Type B pancreatic cell (in vitro differentiated cells): ENCODE data around the gene KIF26B. TPM values are rescaled to one million over a fixed set of nuclear protein-coding genes. Genes with fewer than 3 reads are reported as not detected.

Source experiments
- DNase-seq: peaks from one replicate; pipeline ENCODE4 v3.0.0; 2021; ENCODE audit warnings: mixed read lengths; ENCODE audit not compliant: unreplicated experiment; ENCODE audit errors: extremely low spot score
- H3K27ac Mint-ChIP-seq: 2 replicates; pipeline ENCODE4 v1.8.0; 2021; ENCODE audit warnings: mild to moderate bottlenecking, mixed read lengths
- H3K27me3 Mint-ChIP-seq: 2 replicates; pipeline ENCODE4 v1.8.0; 2021; ENCODE audit warnings: mixed read lengths
- H3K36me3 Mint-ChIP-seq: 2 replicates; pipeline ENCODE4 v1.8.0; 2021; ENCODE audit warnings: mixed read lengths
- H3K4me1 Mint-ChIP-seq: one replicate; pipeline ENCODE4 v1.8.0; 2021; ENCODE audit warnings: mixed read lengths; ENCODE audit not compliant: unreplicated experiment
- H3K4me3 Mint-ChIP-seq: 2 replicates; pipeline ENCODE4 v1.8.0; 2021; ENCODE audit warnings: mild to moderate bottlenecking, mixed read lengths
- H3K9me3 Mint-ChIP-seq: 2 replicates; pipeline ENCODE4 v1.8.0; 2021; ENCODE audit warnings: mixed read lengths
- CTCF ChIP-seq: fragments of 200-600 bp; sonication (generic); conservative IDR thresholded peaks from 2 replicates; pipeline ENCODE4 v1.5.0; 2021; ENCODE audit warnings: antibody characterized with exemption, mild to moderate bottlenecking
- total RNA-seq: library from RNA; stranded (reverse); gene quantifications from 2 replicates; pipeline ENCODE4 v1.2.1, GENCODE V29; 2021; ENCODE audit warnings: low replicate concordance

KIF26B gene
- total RNA-seq, 1 donor from 2014 or later: 22.1 TPM

GRCh38 chr1:245310571-245311531 lies 156.1 kb downstream of the KIF26B start:
- Mint-ChIP-seq H3K27ac (peak overlapping the region; percentile 20), H3K9me3 (peaks cover 6% of the 10 kb centered on the region), H3K4me1 (peaks cover 27% of the 10 kb centered on the region), H3K27me3 (peaks cover 12% of the 10 kb centered on the region), H3K36me3 (peaks cover 3% of the 10 kb centered on the region), H3K4me3 (peak overlapping the region; percentile 58)
- no peak for DNase-seq
- TF ChIP-seq CTCF: no peak

DNA sequence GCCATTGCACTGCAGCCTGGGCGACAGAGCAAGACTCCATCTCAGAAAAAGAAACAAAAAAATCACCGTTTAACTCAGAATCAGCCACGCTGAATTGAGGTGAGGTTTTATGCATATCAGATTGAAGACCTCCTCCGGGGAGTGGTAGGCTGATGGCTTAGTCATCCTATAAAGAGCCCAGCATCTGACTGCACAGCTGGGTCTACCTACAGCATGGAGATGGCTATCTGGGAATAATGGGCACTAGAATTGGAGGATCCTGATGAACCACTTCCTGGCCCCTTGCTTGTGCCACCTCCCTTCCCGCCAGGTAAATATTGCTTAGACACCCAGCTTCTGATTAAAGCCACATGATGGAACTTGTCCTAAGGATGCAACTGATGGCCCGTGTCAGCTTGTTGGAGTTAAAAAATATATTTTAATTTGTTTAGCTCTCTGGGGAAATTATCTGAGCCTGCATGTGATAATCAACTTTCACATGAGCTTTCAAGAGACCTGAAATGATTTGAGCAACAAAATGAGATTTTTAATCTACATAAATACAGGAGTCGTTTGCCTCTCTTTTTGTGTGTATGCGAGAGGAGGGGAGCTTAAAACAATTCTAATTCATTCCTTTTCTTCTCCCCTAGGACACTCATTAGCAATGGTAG lies 157.2 kb downstream of the KIF26B start:
- DNase-seq: no peak
- Mint-ChIP-seq H3K27ac (no peak overlapping the region), H3K36me3 (no peaks in the 10 kb centered on the region), H3K4me1 (peaks cover 35% of the 10 kb centered on the region), H3K4me3 (no peak overlapping the region), H3K9me3 (peaks cover 6% of the 10 kb centered on the region), H3K27me3 (peaks cover 20% of the 10 kb centered on the region)
- TF ChIP-seq CTCF: no peak

DNA sequence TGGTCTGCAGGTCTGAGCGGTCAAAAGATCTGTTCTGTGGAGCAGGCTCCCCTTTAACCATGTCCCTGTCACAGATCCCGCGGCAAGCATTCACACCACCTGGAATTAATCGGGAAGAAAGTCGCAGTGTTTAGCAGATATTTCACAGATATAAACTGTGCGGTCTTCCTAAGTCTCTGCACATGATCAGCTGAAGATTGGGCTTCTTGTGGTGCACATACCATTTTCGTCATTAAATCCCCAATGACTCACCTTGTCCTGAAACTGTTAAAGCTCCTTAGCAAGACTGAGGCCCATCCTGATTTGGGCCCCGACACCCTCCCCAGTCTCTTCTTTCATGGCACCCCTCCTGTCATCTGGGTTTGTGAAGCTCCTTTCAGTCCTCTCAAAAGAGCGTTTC lies 158.8 kb downstream of the KIF26B start:
- Mint-ChIP-seq H3K9me3 (peaks cover 3% of the 10 kb centered on the region), H3K4me1 (peaks cover 50% of the 10 kb centered on the region), H3K36me3 (no peaks in the 10 kb centered on the region), H3K27ac (no peak overlapping the region), H3K27me3 (peaks cover 34% of the 10 kb centered on the region), H3K4me3 (no peak overlapping the region)
- no peak for DNase-seq
- no peak for TF ChIP-seq CTCF

- peak overlapping the region; percentile 55 for H3K4me3 Mint-ChIP-seq
- no peaks in the 10 kb centered on the region for H3K9me3 Mint-ChIP-seq
- H3K27me3 Mint-ChIP-seq: peaks cover 38% of the 10 kb centered on the region
- H3K27ac Mint-ChIP-seq: no peak overlapping the region
- TF ChIP-seq CTCF: no peak
- peaks cover 51% of the 10 kb centered on the region for H3K4me1 Mint-ChIP-seq
- no peak for DNase-seq
- H3K36me3 Mint-ChIP-seq: no peaks in the 10 kb centered on the region
Observed at GRCh38 chr1:245316784-245317183, 162.0 kb downstream of the KIF26B start.

GRCh38 chr1:245317217-245317616 lies 162.4 kb downstream of the KIF26B start:
- H3K36me3 Mint-ChIP-seq: no peaks in the 10 kb centered on the region
- H3K9me3 Mint-ChIP-seq: no peaks in the 10 kb centered on the region
- H3K4me3 Mint-ChIP-seq: peak overlapping the region; percentile 55
- no peak for TF ChIP-seq CTCF
- DNase-seq: no peak
- peaks cover 48% of the 10 kb centered on the region for H3K4me1 Mint-ChIP-seq
- no peak overlapping the region for H3K27ac Mint-ChIP-seq
- H3K27me3 Mint-ChIP-seq: peaks cover 40% of the 10 kb centered on the region
